Right lobe of liver (tissue), 6 donors: ENCODE results near the gene S100A9. TPM values are rescaled to one million over a fixed set of nuclear protein-coding genes. Genes with fewer than 3 reads are reported as not detected.

ENCODE experiments used
- ATAC-seq, 4 donors: fragments of 200-7000 bp; cut with Tn5 transposase; one replicate each; pipeline ENCODE4 v1.9.1; 2020; ENCODE audit warnings: mild to moderate bottlenecking in 4 of 4, moderate library complexity in 4 of 4
- DNase-seq, 3 donors: peaks; one replicate each; pipeline ENCODE4 v3.0.0-alpha.2; 2020
- H3K27ac ChIP-seq, 3 donors: fragments of 200-600 bp; one replicate each; pipeline ENCODE4 v1.8.0; 2022
- H3K27me3 ChIP-seq, 2 donors: fragments of 200-600 bp; one replicate each; pipeline ENCODE4 v1.8.0; 2022
- H3K36me3 ChIP-seq, 4 donors: fragments of 200-600 bp; sonication (generic) in 1 of 4; one replicate each; pipeline versions ENCODE4 v1.5.1 to v1.8.0; 2017 to 2022; ENCODE audit warnings: control low read depth in 1 of 4
- H3K4me1 ChIP-seq, 4 donors: fragments of 200-600 bp; sonication (generic) in 1 of 4; one replicate each; pipeline versions ENCODE4 v1.5.1 to v1.8.0; 2017 to 2022; ENCODE audit warnings: control low read depth in 1 of 4
- H3K4me3 ChIP-seq, 3 donors: fragments of 200-600 bp; one replicate each; pipeline ENCODE4 v1.8.0; 2022
- H3K9me3 ChIP-seq, 4 donors: fragments of 200-600 bp; sonication (generic) in 1 of 4; one replicate each; pipeline versions ENCODE4 v1.5.1 to v1.8.0; 2017 to 2022; ENCODE audit warnings: control low read depth in 1 of 4
- CTCF ChIP-seq, 4 donors: fragments of 200-600 bp in 3 of 4; fragments of 450-650 bp in 1 of 4; IDR thresholded peaks; one replicate each; pipeline versions ENCODE4 v1.5.1 to v1.8.0; 2016 to 2022; ENCODE audit warnings: antibody characterized with exemption in 4 of 4, mild to moderate bottlenecking in 2 of 4
- POLR2A ChIP-seq: fragments of 450-650 bp; IDR thresholded peaks from one replicate; pipeline ENCODE4 v1.6.1; 2017; ENCODE audit warnings: antibody characterized with exemption, mild to moderate bottlenecking
- WGBS: methylation state at CpG from one replicate; pipeline ENCODE4 v1.1.6; 2018; ENCODE audit warnings: low coverage, low lambda C conversion rate; ENCODE audit not compliant: insufficient coverage; ENCODE audit errors: missing lambda C conversion rate; 5-methylcytosine and 5-hydroxymethylcytosine counted together
- intact Hi-C, 2 donors: fragments of 100-400 bp; cut with DNase I; formaldehyde crosslinking; loops; one replicate each; pipeline versions ENCODE4 v1.11.2 to v1.14.1; 2022
- total RNA-seq, 6 experiments: library from RNA; depleted of rRNA in 2 of 6; stranded (reverse); fragments of >200 nt in 2 of 6; fragmentation: NEBNext Ultra II Directional in 3 of 6; extraction: Animal tissue kit (Norgen Biotek cat#: 25700) in 3 of 6; gene quantifications; one replicate each; pipeline versions ENCODE4 v1.1.0 to v1.2.4, GENCODE V29; 2016 to 2023
- donor health status: DM: no; HTN: yes; CAD: no.
- donor health status: DM: no; HTN: no; CAD: no.
- donor health status: DM: no; HTN: no; CAD: no.
- donor health status: DM: no; HTN: yes; CAD: no.
- donor health status: DM: no; HTN: yes; CAD: no.

Gene S100A9
- total RNA-seq, 6 experiments from 2014 or later, result 34.3 to 96.8 (median 64.5) TPM

GRCh38 chr1:153401461-153401860 is 43.8 kb downstream of the S100A9 start:
- Histone ChIP-seq H3K4me3 (no peak overlapping the region), H3K4me1 (no peaks in the 10 kb centered on the region), H3K36me3 (no peaks in the 10 kb centered on the region), H3K27me3 (no peaks in the 10 kb centered on the region), H3K27ac (no peak overlapping the region), H3K9me3 (no peaks in the 10 kb centered on the region)
- TF ChIP-seq CTCF (IDR thresholded peaks at IDR 0.05) (no peak), POLR2A (no peak)
- DNase-seq, result no peak
- no peak for ATAC-seq
- 55% methylated on average over 9 of the region's 9 CpGs for WGBS
- intact Hi-C loops, result loop anchor here in 1 of 2 donors (10.0 kb wide), 1 partner anchor 47 kb away; the partner anchor contains the start of gene S100A9

GRCh38 chr1:153402226-153402625 is 44.6 kb downstream of the S100A9 start:
- 26% methylated on average over 2 of the region's 2 CpGs for WGBS
- no peak overlapping the region for H3K4me3 ChIP-seq
- TF ChIP-seq POLR2A (no peak), CTCF (IDR thresholded peaks at IDR 0.05) (no peak)
- intact Hi-C loops, result loop anchor here in 1 of 2 donors (10.0 kb wide), 1 partner anchor 47 kb away; the partner anchor contains the start of gene S100A9
- no peaks in the 10 kb centered on the region for H3K9me3 ChIP-seq
- H3K27ac ChIP-seq, result no peak overlapping the region
- no peaks in the 10 kb centered on the region for H3K36me3 ChIP-seq
- H3K27me3 ChIP-seq, result no peaks in the 10 kb centered on the region
- no peaks in the 10 kb centered on the region for H3K4me1 ChIP-seq
- DNase-seq (no peak), ATAC-seq (no peak)

GRCh38 chr1:153403421-153404085 is 45.9 kb downstream of the S100A9 start:
- TF ChIP-seq CTCF (IDR thresholded peaks at IDR 0.05) (no peak), POLR2A (no peak)
- Histone ChIP-seq H3K27me3 (no peaks in the 10 kb centered on the region), H3K27ac (no peak overlapping the region), H3K36me3 (no peaks in the 10 kb centered on the region), H3K4me3 (no peak overlapping the region), H3K4me1 (no peaks in the 10 kb centered on the region), H3K9me3 (no peaks in the 10 kb centered on the region)
- 49% methylated on average over 9 of the region's 11 CpGs for WGBS
- DNase-seq, result no peak
- ATAC-seq, result no peak
- intact Hi-C loops, result loop anchor here in 1 of 2 donors (10.0 kb wide), 1 partner anchor 49 kb away; the partner anchor contains the start of gene S100A9

GRCh38 chr1:153404086-153404635 is 46.5 kb downstream of the S100A9 start:
- Histone ChIP-seq H3K4me1 (no peaks in the 10 kb centered on the region), H3K27ac (no peak overlapping the region), H3K4me3 (no peak overlapping the region), H3K27me3 (no peaks in the 10 kb centered on the region), H3K9me3 (no peaks in the 10 kb centered on the region), H3K36me3 (no peaks in the 10 kb centered on the region)
- TF ChIP-seq CTCF (IDR thresholded peaks at IDR 0.05), result no peak
- no peak for TF ChIP-seq POLR2A
- DNase-seq (no peak), ATAC-seq (no peak)
- intact Hi-C loops, result loop anchor here in 1 of 2 donors (10.0 kb wide), 1 partner anchor 49 kb away; the partner anchor contains the start of gene S100A9
- WGBS, result 37% methylated on average over 5 of the region's 7 CpGs
